Measurements from ENCODE around the gene MTA3.

DNA sequence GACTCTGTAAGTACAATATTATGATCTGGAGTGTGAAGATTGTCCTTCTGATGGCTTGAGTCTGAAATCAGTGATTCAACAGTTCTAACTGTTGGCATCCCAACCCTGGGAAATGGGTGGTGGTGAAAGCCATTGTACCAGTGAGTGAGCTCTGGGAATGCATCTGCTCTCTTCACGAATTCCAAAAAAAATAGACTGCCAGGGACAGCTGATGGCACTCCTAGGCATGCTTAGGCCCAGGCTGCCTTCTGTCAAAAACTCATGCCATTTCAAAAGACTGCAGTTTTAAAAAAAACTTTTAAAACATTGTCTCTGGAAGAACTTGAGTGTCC is 175.2 kb downstream of the MTA3 start:
- TF ChIP-seq POLR2AphosphoS5 (IDR thresholded peaks at IDR 0.05; ENCODE audit: borderline replicate concordance, low read depth, low read length), result no peak
- no peak for TF ChIP-seq EZH2 (IDR thresholded peaks at IDR 0.05)
- no peak for TF ChIP-seq FOXP2 (optimal IDR thresholded peaks at IDR 0.05; ENCODE audit: control extremely low read depth, extremely low read length, insufficient read depth)
